Thyroid gland (tissue), 4 donors: Measurements from ENCODE around the gene MOG.

ENCODE experiments used
- CTCF ChIP-seq, 6 experiments: fragments of 200-600 bp in 3 of 6; fragments of 450-650 bp in 3 of 6; sonication (generic) in 3 of 6; IDR thresholded peaks; one replicate each; pipeline ENCODE4 v1.5.1; 2016 to 2019; ENCODE audit warnings: antibody characterized with exemption in 6 of 6, mild to moderate bottlenecking in 2 of 6, inconsistent platforms in 1 of 6, moderate library complexity in 1 of 6
- POLR2A ChIP-seq, 2 donors: fragments of 450-650 bp; IDR thresholded peaks; one replicate each; pipeline ENCODE4 v1.6.1; 2017; ENCODE audit warnings: antibody characterized with exemption in 2 of 2, mild to moderate bottlenecking in 2 of 2, moderate library complexity in 1 of 2

DNA sequence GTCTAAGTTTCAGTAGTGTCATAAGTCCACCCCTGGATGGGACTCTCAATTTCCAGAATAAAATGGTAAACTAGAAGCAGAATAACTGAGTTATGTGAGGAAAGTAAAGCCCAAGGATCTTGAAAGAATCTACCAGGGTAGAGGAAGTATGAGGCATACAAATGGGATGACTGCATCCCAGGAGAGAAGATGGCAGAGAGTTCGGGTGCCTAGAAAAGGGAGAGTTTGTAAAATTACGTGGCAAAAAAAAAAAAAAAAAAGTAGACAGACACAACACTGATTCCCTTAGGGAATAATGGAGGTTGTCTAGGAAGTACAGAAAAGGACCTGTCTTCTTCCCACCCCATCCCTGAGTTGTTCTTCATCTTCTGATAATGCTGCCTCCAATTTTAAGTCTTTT is 27.3 kb upstream of the MOG start:
- no peak for TF ChIP-seq CTCF (IDR thresholded peaks at IDR 0.05)
- no peak for TF ChIP-seq POLR2A (IDR thresholded peaks at IDR 0.05)
